Measurements from ENCODE around the gene RBL2.

- no peak for TF ChIP-seq ZKSCAN8 (CRISPR knock-in tag; IDR thresholded peaks at IDR 0.05)
- TF ChIP-seq, protein P1, sequence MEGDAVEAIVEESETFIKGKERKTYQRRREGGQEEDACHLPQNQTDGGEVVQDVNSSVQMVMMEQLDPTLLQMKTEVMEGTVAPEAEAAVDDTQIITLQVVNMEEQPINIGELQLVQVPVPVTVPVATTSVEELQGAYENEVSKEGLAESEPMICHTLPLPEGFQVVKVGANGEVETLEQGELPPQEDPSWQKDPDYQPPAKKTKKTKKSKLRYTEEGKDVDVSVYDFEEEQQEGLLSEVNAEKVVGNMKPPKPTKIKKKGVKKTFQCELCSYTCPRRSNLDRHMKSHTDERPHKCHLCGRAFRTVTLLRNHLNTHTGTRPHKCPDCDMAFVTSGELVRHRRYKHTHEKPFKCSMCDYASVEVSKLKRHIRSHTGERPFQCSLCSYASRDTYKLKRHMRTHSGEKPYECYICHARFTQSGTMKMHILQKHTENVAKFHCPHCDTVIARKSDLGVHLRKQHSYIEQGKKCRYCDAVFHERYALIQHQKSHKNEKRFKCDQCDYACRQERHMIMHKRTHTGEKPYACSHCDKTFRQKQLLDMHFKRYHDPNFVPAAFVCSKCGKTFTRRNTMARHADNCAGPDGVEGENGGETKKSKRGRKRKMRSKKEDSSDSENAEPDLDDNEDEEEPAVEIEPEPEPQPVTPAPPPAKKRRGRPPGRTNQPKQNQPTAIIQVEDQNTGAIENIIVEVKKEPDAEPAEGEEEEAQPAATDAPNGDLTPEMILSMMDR (IDR thresholded peaks at IDR 0.05 in 2 of 3, conservative IDR thresholded peaks at IDR 0.05 in 1 of 3; ENCODE audit: insufficient read depth in 2 of 3, low read depth in 1 of 3, low read length in 3 of 3), result no peak
- no peak for TF ChIP-seq ZNF449 (CRISPR knock-in tag; IDR thresholded peaks at IDR 0.05)
- TF ChIP-seq SRF (CRISPR knock-in tag; IDR thresholded peaks at IDR 0.05), result no peak
These were observed 68.3 kb downstream of the RBL2 start, which contains the start of gene AKTIP for GRCh38 chr16:53502331-53503269.
